ENCODE measurements around the gene FALEC.

The FALEC gene

DNA sequence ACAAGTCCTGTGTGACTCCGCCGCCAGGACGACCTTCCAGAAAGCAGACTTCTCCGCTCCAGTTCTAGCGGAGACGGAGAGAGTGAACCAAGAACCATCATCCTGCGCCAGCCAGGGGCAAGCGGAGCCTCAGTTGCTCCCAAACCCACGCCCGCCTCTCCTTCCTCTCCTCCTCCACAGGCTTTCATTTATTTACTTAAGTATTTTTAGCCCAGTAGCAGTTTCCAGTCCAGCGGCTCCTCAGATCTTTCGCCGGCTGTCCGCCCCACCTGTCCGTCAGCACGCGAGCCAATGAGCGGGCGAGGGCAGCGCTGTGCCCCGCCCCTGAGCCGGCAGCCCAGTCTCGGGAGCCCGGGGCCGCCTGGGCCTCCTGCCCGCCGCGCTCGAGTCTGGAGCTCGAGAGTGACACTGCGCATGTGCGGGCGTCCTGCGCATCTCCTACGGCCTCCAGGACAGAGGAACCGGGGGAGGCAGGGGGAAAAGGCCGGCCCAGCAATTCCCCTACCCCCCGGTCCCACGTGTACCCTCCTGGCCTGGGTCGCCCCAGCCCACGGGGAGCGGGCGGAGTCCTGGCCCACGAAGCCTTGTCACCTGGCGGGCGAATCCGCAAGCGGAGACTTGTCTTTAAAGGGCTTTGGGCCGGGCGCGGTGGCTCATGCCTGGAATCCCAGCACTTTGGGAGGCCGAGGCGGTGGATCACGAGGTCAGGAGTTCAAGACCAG is at the start of gene FALEC:
TSS of gene FALEC (plus strand) at position 425 of the 722 bp plus-strand sequence.
- peak; percentile 93 to 95 for DNase-seq

DNA sequence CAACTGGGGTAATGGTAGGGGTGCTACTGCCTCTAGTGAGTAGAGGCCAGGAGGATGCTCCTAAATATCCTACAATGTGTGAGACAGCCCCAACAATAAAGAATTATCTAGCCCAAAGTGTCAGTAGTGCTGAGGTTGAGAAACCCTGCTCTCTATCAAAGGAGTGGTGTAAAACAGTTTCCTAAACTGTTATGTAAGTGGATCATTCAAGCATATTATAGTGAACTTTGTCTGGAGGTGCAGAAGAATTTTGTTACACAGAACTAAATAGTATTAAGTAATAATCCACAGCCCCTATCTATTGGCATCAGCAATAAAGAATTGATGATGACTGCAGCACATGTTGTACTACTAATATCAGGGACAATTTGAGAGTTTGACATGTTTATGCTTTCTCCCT is 48.6 kb upstream of the FALEC start:
- DNase-seq = no peak

DNA sequence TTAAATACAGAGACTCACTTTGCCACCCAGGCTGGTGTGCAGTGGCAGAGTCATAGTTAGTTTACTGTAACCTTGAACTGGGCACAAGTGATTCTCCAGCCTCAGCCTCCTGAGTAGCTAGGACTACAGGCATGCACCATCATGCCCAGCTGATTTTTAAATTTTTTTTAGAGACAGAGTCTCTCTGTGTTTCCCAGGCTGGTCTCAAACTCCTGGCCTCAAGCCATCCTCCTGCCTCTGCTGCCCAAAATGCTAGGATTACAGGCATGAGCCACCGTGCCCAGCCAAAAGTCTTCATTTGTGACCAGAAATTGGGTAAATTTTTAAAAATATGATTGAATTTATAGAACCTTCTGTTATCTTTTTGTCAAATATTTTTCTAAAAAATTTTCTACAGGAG is 46.3 kb upstream of the FALEC start:
- DNase-seq = no peak

DNA sequence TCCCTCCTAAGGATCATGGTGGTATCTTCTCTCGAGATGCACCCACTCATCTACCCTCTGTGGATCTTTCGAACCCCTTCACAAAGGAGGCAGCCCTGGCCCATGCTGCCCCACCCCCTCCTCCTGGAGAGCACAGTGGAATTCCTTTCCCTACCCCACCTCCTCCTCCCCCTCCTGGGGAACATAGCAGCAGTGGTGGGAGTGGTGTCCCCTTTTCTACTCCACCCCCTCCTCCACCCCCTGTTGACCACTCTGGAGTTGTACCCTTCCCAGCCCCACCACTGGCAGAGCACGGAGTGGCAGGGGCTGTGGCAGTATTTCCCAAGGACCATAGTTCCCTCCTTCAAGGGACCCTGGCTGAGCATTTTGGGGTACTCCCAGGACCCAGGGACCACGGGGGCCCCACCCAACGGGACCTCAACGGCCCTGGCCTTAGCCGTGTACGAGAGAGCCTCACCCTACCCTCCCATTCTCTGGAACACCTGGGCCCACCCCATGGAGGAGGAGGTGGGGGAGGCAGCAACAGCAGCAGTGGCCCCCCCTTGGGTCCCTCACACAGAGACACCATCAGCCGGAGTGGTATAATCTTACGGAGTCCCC is 42.9 kb upstream of the FALEC start:
- no peak for DNase-seq

DNA sequence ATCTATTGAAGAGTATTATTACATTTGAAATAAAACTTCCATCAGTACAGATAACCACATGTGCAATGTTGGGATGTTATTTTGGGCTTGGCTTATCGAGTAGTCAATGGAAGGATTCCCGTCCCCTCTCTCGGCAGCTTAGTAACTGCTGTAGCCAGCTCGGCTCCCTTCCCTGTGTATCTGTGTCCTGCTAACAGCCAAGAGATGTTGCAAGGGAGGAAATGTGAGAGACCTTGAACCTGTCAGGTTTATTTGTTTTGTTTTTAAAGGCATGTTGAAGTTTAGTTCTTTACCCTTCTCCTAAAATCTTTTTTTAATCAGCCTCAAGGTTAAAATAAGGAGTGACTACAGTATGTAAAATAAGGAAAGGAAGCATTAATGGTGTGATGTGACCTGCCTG is 41.9 kb upstream of the FALEC start:
- no peak for DNase-seq

DNA sequence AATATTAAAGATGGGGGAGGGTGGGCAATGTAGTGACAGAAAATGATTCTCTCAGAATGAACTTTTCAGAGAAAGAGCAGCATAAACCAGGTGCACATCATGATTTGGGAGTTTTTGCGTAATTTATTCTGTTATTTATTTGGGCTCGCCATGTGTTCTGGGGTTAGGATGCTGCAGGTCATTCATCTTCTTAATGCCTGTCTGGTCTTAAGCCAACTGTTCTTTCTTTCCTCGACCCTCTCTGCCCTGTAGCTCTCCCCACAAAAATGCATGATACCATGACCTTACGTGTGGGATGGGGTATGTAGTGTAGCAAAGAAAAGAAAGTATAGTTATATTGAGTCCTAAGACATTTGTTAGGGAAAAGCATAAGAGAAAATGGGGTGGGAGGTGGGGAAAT is 40.7 kb upstream of the FALEC start:
- DNase-seq = no peak

DNA sequence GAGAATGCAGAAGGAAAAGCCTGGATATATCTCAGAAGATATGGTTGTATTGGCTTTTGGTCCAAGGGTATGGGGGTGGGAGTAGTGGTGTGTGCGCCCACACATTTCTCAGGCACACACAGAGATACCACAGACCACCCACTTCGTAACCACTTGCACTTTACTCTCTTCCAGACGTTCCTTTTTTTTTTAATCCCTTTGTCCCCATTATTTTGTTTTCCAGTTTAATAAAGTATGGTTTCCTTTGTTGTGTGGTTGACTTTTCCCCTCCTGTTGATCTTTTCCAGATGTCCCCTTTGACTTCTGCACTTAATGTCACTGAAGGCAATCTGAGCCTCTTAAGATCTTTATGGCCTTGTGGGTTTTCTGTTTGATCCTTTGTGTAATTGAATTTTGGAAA is 38.8 kb upstream of the FALEC start:
- DNase-seq = no peak

DNA sequence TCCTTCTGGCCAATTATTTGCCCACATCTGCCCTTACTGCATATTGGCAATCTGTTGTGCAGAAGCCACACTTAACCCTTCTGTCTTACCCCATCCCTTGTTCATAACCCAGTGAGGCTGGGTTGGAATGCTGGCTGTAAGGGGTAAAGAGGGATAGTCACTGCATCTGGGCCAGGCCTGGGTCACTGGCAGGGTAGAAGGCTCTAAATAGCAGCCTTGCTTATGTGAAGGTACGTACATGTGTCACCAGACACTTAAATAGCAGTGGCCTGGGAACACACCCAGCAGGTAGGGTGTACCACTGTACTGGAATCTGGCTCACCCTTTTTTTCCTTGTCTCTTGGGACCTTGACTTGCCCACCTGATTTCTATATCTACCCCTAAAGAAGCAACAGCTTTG is 38.2 kb upstream of the FALEC start:
- no peak for DNase-seq

DNA sequence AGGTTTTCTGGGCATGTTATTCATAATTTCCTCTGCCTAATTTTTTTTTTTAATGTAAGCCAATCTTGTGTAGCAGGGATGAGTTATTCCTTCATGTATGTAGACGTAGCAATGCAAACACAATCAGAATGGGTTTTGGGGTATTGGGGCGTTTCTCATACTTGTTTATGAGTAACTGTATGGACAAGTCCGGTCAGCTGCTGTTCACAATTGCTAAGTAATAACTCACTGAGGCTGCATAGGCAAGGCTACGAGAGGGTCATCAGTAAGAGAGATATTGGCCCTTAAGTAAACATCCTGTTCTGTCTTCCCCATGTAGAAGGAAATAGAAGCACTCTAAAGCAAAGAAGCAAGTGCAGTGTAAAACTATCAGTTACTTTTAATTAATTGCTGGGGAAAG is 37.8 kb upstream of the FALEC start:
- DNase-seq = no peak

DNA sequence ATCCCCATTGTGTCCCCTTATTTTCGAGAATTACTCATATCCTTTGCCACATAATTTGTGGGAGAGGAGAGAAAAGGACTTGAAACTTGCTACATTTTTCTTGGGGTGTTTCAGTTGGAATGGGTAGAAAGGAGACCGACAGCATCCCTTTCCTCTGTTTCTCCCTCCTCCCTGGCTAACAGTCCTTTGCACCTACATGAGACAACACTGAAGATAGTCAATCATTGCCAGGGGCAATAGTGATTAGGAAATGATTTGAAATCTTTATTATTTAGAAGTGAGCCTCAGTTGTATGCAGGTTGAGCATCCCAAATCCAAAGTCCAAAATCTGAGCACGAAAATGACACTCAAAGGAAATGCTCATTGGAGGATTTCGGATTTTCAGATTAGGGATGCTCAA is 36.2 kb upstream of the FALEC start:
- DNase-seq = no peak

DNA sequence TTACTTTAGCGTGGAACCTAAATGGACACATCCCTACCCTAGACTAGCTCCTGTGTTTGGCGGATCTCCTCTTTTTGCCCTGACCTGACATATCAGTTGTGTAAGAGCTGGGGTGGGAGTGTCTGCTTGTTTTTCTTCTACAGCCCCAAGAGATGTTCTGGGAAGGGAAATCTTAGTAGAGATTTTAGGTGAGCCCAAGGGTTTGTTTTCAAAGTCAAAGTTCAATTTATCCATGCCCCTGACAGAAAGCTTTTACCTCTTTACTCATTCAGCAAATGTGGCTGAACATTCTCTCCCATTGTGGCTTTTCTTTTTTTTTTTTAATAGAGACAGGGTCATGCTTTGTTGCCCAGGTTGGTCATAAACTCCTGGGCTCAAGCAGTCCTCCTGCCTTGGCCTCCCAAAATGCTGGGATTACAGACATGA is 35.6 kb upstream of the FALEC start:
- no peak for DNase-seq

DNA sequence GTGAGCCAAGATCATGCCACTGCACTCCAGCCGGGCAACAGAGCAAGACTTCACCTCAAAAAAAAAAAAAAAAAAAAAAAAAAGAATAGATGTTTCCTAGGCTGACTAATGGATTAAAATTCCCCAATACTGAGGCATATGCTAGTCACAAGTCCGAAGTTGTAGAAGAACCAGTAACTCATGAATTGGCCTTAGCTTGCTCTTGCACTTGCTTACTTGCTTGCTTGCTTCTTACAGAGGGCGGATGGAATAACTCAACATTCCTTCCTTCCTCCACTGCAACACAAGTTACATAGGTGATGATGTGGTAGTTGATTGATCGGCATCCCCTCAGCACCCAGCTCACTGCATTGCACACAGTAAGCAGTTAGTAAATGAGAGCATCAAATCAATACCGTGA is 31.1 kb upstream of the FALEC start:
- no peak for DNase-seq

DNA sequence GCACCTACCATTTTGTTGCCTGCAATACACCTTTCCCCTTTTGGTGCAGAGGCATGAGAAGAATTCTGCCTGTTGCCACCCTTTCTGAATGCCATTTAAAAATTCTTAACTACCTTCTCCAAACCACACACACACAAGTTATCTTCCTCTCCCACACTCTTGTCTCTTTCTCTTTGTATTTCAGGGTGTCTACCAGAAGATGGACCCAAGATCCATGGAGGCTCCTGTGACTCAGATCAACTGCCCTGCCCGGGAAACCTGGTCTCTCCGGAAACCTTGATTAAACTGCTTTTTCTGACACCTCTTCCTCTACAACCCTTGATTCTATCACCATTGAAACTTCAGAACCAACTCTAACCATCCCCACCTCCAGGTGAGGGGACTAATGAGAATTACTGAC is 30.7 kb upstream of the FALEC start:
- peak in 1 of 2 donors; percentile 17 for DNase-seq

DNA sequence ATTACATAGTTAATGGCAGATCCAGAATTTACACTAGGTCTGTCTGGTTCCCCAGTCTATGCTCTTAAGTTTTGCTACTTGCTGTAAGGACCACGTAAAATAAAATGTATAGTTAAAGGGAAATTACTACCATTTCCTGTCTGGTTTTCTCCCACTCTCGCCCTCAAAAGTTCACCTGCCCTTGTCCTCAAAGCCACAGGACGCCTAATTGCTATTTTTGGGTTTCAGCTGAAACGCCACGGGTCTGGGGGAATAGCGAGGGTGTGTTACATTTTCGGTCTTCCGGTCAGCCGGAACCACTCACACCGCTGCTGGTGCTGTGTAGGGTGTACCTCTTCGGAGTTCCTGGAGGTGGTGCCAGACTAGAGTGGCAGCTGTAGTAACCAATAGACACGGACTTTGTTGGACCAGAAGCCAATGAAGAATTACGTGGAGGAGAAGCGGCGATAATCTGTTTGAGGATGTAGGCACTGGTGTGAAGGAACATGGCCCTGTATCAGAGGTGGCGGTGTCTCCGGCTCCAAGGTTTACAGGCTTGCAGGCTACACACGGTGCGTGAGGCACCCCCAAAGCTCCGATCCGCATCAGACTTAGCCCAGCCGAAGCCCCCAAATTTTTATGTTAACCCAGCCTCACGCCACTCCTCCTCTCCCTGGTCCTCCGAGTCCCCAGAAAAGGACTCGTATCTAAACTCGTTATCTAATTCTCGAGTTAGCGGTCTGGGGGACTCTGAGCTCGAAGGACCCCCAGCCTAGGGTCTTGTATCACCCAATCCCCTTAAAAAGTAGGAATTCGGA is 28.4 kb upstream of the FALEC start, which contains the start of gene TARS2:
TSS of gene TARS2 (plus strand) at position 454 of the 797 bp plus-strand sequence. CDS start at position 486, 32 bp downstream.
- DNase-seq = peak; percentile 97 to 100

DNA sequence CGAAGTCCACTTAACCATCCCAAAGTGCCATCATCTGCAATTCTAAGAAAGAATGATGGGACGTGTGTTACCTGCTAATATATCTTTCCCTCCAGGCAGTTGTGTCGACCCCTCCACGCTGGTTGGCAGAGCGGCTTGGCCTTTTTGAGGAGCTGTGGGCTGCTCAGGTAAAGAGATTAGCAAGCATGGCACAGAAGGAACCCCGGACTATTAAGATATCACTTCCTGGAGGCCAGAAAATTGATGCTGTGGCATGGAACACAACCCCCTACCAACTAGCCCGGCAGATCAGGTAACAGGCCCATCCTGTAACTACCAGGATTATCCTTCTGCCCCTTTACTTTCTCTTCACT is 27.8 kb upstream of the FALEC start:
- DNase-seq = no peak

DNA sequence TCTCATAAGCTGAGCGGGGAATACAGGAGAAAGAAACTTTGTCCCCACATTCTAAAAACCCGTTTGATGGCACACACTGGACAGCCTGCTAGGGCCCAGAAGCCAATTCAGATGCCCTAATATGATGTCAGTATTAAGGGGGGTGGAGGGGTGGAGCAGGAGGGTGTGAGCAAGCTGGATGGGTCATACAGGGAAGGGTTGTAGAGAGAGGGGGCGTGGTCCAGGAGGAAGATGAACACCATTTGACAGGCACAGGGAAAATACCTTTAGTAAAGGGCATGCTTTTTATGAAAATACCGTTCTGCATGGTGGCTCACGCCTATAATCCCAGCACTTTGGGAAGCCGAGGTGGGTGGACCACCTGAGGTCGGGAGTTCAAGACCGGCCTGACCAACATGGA is 22.4 kb upstream of the FALEC start:
- no peak for DNase-seq

DNA sequence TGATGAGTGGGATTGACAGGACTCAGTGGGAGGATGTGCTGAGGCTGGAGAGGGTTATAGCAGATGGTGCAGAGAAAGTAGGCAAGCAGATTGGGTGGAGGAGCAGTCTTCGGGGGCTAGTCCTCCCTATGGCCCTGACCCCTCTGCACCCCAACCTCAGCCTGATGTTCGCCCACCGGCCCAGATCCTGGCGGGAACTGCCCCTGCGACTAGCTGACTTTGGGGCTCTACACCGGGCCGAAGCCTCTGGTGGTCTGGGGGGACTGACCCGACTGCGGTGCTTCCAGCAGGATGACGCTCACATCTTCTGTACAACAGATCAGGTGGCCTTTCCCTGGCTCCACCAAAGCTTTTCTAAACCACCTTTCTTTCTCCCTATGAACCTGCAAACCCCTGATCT is 17.2 kb upstream of the FALEC start:
- no peak for DNase-seq

DNA sequence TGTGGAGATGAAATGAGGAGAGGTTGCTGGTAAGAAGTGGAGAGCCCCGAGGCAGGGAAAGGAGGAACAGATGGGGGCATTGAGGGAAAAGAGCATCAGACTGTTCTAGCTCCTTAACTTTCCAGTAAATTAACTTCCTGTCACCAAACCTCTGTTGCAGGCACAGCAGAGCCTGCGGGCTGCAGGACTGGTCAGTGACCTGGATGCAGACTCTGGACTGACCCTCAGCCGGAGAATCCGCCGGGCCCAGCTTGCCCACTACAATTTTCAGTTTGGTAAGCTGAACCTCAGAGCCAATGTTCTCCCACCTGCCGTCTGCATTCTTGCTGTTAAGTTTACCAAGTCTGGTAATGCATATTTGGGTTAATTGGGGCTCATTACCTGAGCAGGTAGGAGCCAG is 10.1 kb upstream of the FALEC start:
- no peak for DNase-seq

DNA sequence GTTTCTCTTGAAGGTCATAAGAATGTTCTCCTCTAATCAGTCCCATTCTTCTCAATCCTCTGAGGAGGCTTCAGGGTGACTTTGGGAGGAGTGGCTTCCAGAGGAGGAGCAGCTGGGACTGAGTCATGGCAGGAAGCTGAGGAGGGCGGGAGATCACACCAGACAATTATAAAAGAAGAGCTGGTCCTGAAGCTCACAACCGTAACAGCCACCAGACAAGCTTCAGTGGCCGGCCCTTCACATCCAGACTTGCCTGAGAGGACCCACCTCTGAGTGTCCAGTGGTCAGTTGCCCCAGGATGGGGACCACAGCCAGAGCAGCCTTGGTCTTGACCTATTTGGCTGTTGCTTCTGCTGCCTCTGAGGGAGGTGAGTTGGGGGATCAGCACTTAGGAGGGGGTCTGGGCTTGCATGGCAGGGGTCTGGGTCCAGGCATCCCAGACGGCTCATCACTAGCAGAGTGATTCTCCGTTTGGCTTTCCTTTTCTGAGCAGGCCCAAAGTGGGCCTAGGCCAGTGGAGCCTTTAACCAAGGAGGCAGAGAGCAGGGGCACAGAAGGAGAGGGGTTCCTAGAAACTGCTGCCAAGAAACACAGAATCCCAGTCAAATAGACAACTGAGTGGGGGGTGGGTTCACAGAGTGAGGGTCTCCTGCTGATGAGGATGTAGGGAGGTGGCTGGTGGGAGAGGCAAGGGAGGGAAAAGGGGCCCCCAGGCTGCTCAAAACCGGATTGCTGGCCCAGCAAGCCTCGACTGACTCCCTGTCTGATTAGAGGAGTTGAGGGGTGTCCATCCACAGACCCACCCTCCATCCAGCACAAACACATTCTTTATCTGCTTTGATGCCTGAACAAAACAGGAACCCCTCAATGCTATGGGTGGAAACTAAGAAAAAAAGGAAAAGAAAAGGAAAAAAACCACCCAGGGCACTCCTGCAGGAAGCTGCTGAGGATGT is 7.4 kb upstream of the FALEC start, which contains the start of gene ECM1:
TSS of gene ECM1 (plus strand) at position 198 of the 953 bp plus-strand sequence. CDS start at position 299, 101 bp downstream.
- DNase-seq = peak; percentile 65 to 67

DNA sequence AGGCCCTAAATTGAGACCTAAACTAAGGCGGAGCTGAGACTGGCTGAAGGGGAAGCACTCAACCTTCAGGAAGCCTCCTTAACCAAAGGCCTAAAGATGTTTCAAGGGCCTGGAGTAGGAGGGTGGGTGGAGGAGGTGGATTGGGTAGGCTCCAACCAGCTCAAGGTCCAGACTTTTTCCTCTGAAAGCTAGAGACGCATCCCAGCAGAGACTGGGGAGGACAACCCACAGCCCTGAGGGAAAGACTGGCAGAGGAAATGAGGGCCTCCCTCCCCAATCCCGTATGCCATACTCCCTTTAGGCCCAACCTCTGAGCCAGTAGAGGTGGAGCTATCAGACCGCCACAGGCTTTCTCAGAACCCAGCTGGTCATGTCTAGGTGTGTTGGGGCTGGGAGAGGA is 6.6 kb upstream of the FALEC start:
- no peak for DNase-seq

DNA sequence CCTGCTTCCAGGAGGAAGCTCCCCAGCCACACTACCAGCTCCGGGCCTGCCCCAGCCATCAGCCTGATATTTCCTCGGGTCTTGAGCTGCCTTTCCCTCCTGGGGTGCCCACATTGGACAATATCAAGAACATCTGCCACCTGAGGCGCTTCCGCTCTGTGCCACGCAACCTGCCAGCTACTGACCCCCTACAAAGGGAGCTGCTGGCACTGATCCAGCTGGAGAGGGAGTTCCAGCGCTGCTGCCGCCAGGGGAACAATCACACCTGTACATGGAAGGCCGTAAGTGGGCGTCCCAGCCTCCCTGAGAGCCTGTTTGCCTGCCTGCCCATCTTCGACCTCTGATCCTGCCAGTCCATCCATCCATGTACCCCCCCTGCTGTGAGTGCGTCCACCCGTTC is 4.0 kb upstream of the FALEC start:
- no peak for DNase-seq

DNA sequence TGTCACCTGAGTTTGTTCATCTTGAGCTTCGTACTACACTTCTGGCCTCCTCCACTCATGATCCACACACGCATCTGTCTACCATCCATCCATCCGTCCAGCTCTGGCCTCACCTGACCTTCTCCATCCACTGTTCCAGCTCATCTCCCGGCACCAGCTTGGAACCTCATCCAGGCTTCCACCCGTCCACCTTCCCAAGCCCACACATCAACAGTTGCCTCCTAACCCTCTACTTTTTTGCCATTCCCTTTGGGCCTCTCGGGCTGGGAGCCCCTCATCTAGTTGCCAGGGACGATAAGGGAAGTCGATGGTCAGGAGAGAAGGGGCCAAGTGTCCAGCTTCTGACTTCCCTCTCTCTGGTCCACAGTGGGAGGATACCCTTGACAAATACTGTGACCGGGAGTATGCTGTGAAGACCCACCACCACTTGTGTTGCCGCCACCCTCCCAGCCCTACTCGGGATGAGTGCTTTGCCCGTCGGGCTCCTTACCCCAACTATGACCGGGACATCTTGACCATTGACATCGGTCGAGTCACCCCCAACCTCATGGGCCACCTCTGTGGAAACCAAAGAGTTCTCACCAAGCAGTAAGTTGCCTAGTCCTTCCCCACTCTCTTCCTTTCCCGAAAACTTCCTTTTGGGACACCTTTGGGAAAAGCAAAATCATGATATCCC is 3.4 kb upstream of the FALEC start:
- DNase-seq = no peak
